ENCODE results near the gene ADGRL2.
A peak's percentile ranks its signal among the peaks of the same experiment; 100 is the strongest.

ADGRL2 gene

DNA sequence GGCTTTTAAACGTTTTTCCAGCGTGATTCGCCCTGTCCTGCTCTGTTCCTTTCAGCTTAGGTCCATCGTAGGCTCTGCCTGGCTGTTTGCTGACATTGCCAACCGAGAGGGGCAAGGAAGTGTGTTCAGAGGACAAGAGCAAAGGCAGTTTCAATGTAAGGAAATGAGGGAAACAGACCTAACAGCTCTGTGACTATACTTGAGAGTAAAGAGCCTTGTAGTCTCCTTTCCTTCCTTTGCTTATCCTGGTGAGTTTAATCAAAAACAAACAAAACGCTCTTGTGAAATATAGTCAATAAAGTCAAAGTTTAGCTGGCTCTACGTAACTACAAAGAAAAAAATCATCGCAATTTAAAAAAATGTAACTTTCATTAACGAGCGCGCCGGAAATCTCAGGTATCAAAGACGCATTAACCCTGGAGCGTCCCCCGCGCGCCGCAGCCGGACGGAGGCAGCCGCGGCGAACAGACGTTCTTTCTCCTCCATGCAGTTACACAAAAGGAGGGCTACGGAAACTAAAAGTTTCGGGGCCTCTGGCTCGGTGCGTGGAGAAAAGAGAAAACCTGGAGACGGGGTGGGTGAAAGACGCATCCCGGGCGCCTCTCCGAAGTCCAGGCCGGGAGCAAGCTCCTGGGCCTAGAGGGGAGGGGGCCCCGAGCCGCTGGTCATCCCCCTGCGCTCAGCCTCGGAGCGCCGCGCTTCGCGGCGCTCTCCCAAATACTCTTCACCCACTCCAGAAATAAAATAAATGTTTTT lies 617 bp upstream of the ADGRL2 start:
- H3K36me3 ChIP-seq (ENCODE audit: insufficient read depth, low read length) = no peaks in the 10 kb centered on the region

DNA sequence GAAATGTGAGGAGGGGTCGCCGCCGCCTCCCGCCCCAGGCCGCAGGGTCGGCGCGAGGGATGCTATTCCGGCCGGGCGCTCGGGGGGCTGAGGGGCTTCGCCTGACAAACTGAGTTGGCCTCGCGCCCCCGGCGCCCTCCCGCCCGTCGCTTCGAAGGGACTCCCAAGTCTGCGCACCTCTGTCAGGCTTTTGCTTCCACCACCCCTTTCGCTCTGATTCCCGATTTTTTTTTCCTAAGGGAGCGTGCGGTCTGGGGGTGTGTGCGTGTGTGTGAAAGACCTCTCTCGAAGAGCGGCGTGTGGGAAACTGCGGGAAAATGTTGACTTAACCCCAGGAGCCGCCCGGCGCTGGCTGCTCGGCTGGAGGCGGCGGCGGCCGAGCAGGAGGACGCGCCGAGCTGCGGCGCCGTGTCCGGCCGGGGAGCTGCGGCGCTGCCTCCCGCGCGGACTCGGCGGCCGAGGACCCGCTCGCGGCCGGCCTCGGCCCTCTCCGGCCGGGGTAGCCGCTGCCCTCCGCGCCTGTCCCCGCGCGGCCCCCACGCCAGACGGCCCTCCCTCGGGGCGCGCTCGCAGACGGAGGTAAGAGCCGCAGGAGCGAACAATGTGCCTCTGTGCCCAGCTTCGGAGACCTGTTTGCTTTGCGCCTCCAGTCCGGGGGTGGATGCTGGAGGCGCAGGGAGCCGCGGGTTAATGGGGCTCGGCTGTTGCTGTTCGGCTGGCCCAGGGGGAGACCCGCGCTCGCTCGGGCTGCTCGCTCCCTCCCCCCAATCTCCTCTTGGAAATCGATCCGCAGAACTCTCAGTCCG lies 1.1 kb downstream of the ADGRL2 start:
- Histone ChIP-seq H3K4me3 (ENCODE audit: low read length) (peak overlapping the region; percentile 85), H3K4me1 (ENCODE audit: insufficient read depth, low read length) (peaks cover 39% of the 10 kb centered on the region), H3K36me3 (ENCODE audit: insufficient read depth, low read length) (no peaks in the 10 kb centered on the region), H2AFZ (ENCODE audit: low read depth, low read length) (no peak overlapping the region), H3K27me3 (ENCODE audit: insufficient read depth, low read length) (no peaks in the 10 kb centered on the region), H3K9me3 (ENCODE audit: low read length) (no peaks in the 10 kb centered on the region)

More for the DNA sequence above, 617 bp upstream of the ADGRL2 start:
- Histone ChIP-seq H3K4me3 (ENCODE audit: low read length) (peak overlapping the region; percentile 85), H3K4me1 (ENCODE audit: insufficient read depth, low read length) (peaks cover 24% of the 10 kb centered on the region), H3K27me3 (ENCODE audit: insufficient read depth, low read length) (no peaks in the 10 kb centered on the region), H3K9me3 (ENCODE audit: low read length) (no peaks in the 10 kb centered on the region), H2AFZ (ENCODE audit: low read depth, low read length) (peak overlapping the region; percentile 68)

DNA sequence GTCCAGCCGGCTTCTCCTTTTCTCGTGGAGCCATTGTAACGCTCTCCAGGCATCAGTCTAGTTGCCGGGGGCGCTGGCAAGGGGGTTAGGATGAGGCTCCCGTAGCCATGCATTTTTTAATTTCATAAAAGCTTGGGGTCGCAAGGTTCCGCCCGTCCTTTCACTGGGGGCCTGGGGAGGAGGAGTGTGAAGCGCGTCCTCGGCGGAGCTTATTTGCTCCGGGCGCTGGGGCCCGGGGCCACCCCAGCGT lies 1.6 kb downstream of the ADGRL2 start:
- H3K27me3 ChIP-seq (ENCODE audit: insufficient read depth, low read length) = no peaks in the 10 kb centered on the region
- H3K9me3 ChIP-seq (ENCODE audit: low read length) = no peaks in the 10 kb centered on the region
- peak overlapping the region; percentile 85 for H3K4me3 ChIP-seq (ENCODE audit: low read length)
- no peaks in the 10 kb centered on the region for H3K36me3 ChIP-seq (ENCODE audit: insufficient read depth, low read length)
- peaks cover 39% of the 10 kb centered on the region for H3K4me1 ChIP-seq (ENCODE audit: insufficient read depth, low read length)
- no peak overlapping the region for H2AFZ ChIP-seq (ENCODE audit: low read depth, low read length)

DNA sequence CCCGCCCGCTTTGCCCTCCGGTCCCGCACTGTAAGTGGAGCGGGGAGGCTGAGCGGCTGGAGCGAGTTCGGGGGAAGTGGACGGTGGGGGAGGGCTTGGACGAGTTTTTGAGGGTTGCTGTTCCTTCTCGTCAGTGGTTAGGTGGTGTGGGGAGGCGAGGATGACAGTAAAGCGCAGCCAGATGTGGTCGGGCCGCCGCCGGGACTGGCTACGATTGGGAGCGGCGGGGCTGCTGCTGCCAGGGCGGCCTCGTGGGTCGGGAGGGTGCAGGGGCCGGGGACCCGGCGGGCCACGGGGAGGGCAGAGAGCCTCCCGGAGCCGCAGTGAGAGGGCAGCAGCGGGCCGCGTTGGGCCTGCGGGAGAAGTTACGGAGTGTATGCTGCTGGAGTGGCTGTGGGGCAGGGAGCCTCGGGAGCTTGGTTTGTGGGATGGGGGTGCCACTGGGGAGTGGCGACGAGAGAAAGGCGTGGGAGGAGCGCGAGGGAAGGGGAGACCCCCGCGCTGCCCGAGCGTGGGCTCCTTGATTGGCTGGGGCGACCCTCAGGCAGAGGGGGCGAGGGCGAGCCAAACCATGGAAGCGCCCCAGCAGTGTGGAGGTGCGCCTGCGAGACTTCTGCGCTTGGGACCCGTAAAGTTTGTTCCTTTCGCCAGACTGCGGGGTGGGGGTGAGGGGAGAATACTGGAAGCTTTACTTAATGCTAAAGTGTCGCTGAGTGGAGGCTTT lies 2.1 kb downstream of the ADGRL2 start:
- Histone ChIP-seq H2AFZ (ENCODE audit: low read depth, low read length) (no peak overlapping the region), H3K4me1 (ENCODE audit: insufficient read depth, low read length) (peaks cover 40% of the 10 kb centered on the region), H3K27me3 (ENCODE audit: insufficient read depth, low read length) (no peaks in the 10 kb centered on the region), H3K36me3 (ENCODE audit: insufficient read depth, low read length) (no peaks in the 10 kb centered on the region), H3K4me3 (ENCODE audit: low read length) (peak overlapping the region; percentile 85), H3K9me3 (ENCODE audit: low read length) (no peaks in the 10 kb centered on the region)

DNA sequence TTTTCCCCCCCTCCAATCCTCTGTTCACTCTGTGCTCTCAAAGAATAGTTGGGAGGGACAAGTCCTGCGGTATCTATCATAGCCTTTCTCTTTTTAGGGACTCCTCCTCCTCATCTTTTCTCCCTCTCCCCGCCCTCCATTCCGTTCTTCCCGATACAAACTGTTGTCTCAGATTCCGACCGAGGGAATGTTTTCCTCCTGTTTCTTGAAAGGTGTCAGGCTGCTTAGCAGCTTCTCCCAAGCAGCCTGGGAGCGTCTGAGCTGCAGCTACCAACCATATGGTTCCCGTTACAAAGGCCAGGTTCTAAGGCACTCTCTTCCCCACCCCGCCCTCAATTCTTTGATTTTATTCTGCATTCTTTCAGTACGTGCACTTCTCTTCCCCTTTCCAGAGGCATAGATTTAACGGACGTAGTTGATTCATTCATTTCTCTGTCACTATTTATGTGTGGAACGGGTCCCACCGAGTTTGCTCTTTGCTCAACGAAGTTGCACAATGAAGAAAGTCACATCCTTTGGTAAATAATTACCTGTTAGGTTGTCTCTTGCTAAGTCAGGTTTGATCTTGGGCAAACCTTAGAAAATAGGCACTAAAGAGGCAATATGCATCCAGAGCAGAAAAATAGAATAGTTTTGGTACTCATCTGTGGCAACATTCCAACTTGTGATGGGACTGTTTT lies 2.8 kb downstream of the ADGRL2 start:
- Histone ChIP-seq H3K9me3 (ENCODE audit: low read length) (no peaks in the 10 kb centered on the region), H3K4me1 (ENCODE audit: insufficient read depth, low read length) (peaks cover 40% of the 10 kb centered on the region), H2AFZ (ENCODE audit: low read depth, low read length) (no peak overlapping the region), H3K4me3 (ENCODE audit: low read length) (peak overlapping the region; percentile 85), H3K27me3 (ENCODE audit: insufficient read depth, low read length) (no peaks in the 10 kb centered on the region), H3K36me3 (ENCODE audit: insufficient read depth, low read length) (no peaks in the 10 kb centered on the region)

DNA sequence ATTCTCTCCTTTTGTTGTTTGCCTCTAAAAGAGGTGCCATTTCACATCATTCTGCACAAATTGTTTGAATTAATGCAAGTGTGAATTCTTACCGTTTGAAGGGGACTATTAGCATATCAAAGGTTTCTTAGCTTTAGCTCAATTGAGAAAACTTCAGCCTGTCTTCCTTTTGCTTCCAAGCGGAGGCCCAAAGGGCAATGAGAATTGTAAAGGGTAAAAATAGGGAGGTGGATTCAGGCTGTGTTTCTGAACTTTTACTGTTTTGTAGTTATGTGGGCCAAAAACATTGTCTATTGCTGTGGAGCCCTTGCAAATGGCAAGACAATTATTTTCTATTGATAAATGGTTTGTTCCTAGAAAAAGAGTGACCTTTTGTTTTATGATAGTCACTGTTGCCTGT lies 3.6 kb downstream of the ADGRL2 start:
- Histone ChIP-seq H3K36me3 (ENCODE audit: insufficient read depth, low read length) (no peaks in the 10 kb centered on the region), H3K27me3 (ENCODE audit: insufficient read depth, low read length) (no peaks in the 10 kb centered on the region), H3K9me3 (ENCODE audit: low read length) (no peaks in the 10 kb centered on the region), H3K4me1 (ENCODE audit: insufficient read depth, low read length) (peaks cover 40% of the 10 kb centered on the region), H2AFZ (ENCODE audit: low read depth, low read length) (no peak overlapping the region), H3K4me3 (ENCODE audit: low read length) (peak overlapping the region; percentile 85)

DNA sequence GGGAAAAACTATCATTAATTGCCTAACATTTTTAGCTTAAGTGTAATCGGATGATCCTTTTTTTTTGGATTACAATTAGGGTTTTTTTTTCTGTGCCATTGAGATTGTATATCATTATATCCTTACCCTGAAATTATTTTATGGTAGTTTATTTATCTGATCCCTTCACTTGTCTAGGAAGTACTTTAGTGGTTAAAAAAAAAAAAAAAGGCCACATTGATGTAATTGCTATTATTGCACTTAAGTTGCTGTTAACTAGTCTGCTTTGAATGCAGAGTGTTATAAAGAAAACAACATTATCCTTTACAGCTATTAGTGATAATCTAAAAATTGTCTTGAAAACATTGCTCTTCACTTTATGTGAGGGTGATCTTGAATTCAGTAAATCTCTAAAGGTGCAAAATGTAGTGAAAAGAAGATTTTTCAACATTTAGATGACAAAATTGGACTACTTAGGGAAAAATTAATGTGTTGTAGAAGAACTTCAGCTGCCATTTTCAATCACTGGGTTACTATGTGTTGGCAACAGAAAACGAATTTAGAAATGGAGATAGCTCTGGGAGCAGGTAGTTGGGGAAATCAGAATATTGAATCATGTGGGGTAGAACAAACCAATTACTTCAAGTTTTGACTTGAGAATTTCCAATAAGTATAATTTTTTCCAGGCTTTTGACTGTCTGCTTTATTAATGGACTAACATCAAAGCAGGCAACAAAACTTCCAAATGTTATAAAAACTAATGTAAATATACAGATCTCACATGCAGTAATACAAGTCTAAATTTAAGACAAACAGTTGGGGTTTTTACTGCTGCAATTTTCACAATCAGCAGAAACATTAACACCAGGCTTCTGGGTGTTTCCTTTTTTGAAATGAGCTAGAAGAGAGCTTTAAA lies 5.0 kb downstream of the ADGRL2 start:
- Histone ChIP-seq H2AFZ (ENCODE audit: low read depth, low read length) (no peak overlapping the region), H3K4me1 (ENCODE audit: insufficient read depth, low read length) (peaks cover 53% of the 10 kb centered on the region), H3K27me3 (ENCODE audit: insufficient read depth, low read length) (no peaks in the 10 kb centered on the region), H3K4me3 (ENCODE audit: low read length) (peak overlapping the region; percentile 85), H3K9me3 (ENCODE audit: low read length) (no peaks in the 10 kb centered on the region), H3K36me3 (ENCODE audit: insufficient read depth, low read length) (peaks cover 6% of the 10 kb centered on the region)

DNA sequence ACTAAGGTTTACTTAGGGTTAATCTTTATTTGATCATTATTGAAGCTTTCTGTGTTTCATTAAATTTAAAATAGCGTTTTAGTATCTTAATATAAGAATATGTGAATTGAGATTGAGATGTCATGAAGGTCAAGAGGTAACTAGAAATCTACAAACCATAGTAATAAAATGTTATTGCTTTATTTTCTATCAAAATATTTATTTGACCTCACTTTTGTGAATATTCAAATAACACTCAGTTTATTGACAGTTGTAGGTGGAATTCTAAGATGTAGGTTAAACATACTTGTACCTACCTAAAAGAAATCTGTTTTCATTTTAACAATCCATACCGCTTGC lies 5.7 kb downstream of the ADGRL2 start:
- Histone ChIP-seq H3K9me3 (ENCODE audit: low read length) (no peaks in the 10 kb centered on the region), H3K4me3 (ENCODE audit: low read length) (peak overlapping the region; percentile 85), H3K27me3 (ENCODE audit: insufficient read depth, low read length) (no peaks in the 10 kb centered on the region), H3K36me3 (ENCODE audit: insufficient read depth, low read length) (peaks cover 12% of the 10 kb centered on the region), H3K4me1 (ENCODE audit: insufficient read depth, low read length) (peaks cover 56% of the 10 kb centered on the region), H2AFZ (ENCODE audit: low read depth, low read length) (no peak overlapping the region)

DNA sequence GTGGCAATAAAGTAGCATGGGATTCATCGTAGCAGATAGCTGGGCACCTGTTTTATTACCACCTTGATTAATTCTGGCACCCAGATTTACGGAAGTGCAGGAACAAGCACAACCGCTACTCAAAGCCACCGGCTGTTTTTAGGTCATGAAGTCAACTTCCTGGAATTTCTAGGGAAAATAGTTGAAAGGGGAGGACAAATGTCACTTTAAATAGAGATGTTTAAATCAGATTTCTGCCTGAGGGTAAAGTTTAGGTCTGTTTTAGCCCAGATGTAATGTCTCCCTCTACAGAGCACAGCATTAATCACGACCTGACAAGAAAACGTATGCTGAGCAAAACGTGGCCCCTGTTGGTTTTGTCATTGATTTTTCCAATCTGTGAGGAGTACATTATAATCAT lies 8.0 kb downstream of the ADGRL2 start:
- H3K4me3 ChIP-seq (ENCODE audit: low read length) = peak overlapping the region; percentile 15

DNA sequence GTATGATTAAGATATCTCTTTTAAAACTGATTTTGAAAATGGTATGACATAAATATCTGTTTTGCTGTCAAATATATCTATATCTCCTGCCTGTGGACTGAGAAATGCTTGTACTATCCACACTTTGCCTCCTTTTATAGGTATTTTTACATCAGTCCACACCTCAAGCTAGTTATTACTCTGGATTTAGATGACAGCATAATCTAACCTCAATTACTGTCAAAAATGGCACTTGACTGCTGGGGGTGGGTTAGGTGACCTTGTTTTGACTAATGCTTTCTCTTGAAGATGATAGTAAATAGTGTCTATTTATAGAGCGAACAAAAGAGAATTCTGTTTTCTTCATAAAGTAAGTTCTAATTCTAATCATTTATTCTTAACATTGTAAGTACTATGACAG lies 9.1 kb downstream of the ADGRL2 start:
- no peaks in the 10 kb centered on the region for H3K27me3 ChIP-seq (ENCODE audit: insufficient read depth, low read length)
- H3K4me3 ChIP-seq (ENCODE audit: low read length) = no peak overlapping the region
- H3K36me3 ChIP-seq (ENCODE audit: insufficient read depth, low read length) = peaks cover 13% of the 10 kb centered on the region
- H2AFZ ChIP-seq (ENCODE audit: low read depth, low read length) = no peak overlapping the region
- H3K9me3 ChIP-seq (ENCODE audit: low read length) = no peaks in the 10 kb centered on the region
- H3K4me1 ChIP-seq (ENCODE audit: insufficient read depth, low read length) = peaks cover 59% of the 10 kb centered on the region

More for the DNA sequence above, 8.0 kb downstream of the ADGRL2 start:
- peaks cover 13% of the 10 kb centered on the region for H3K36me3 ChIP-seq (ENCODE audit: insufficient read depth, low read length)
- H3K27me3 ChIP-seq (ENCODE audit: insufficient read depth, low read length) = no peaks in the 10 kb centered on the region
- H2AFZ ChIP-seq (ENCODE audit: low read depth, low read length) = no peak overlapping the region
- no peaks in the 10 kb centered on the region for H3K9me3 ChIP-seq (ENCODE audit: low read length)
- H3K4me1 ChIP-seq (ENCODE audit: insufficient read depth, low read length) = peaks cover 59% of the 10 kb centered on the region

DNA sequence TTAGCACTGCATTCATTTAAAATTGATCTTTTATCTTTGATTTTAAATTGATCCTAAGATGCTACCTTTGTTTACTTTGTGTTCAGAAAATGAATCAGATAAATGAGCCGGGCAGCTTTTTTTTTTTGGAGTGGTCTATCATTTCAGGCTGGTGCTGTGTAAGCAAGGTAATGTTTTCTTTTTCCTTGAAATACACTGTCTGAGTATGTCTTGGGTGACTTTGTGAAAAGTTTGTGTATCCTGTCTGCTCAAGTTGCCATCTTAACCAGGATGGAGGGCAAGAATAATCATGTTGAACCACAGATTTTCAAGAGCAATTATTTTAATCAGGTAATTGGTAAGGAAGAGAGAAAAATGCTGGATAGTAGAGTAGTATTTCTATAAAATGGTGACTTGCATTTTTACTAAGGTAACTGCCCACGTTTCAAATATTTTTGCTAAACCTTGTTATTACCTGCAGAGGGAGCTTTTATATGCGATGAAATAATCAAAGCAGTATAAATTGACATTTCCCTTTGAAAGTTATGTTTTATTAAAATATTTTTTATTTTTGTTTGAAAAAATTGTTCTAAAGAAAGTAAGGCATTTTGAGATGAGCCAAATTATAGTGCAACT lies 11.1 kb downstream of the ADGRL2 start:
- Histone ChIP-seq H2AFZ (ENCODE audit: low read depth, low read length) (no peak overlapping the region), H3K4me1 (ENCODE audit: insufficient read depth, low read length) (peaks cover 44% of the 10 kb centered on the region), H3K9me3 (ENCODE audit: low read length) (no peaks in the 10 kb centered on the region)

DNA sequence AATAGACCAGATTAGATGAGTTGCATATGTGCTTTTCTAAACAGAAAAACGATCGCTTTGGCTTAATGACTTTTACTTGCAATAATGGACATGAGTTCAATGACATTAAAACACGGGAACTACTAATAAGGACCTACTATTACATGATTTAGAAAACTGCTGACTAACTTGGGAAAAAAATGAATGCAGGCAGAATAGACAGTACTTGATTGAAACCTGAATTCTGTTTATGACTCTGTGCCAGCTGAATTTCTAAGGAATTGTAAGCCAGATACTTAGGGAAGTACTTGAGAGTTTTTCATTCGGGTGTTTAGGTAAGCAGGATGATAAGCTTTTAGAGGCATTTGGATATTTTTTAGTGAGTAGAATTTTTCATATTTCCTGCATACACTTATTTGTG lies 12.0 kb downstream of the ADGRL2 start:
- no peak overlapping the region for H3K4me3 ChIP-seq (ENCODE audit: low read length)
- H3K36me3 ChIP-seq (ENCODE audit: insufficient read depth, low read length) = peaks cover 17% of the 10 kb centered on the region
- H3K9me3 ChIP-seq (ENCODE audit: low read length) = no peaks in the 10 kb centered on the region
- no peak overlapping the region for H2AFZ ChIP-seq (ENCODE audit: low read depth, low read length)
- H3K27me3 ChIP-seq (ENCODE audit: insufficient read depth, low read length) = no peaks in the 10 kb centered on the region
- peaks cover 37% of the 10 kb centered on the region for H3K4me1 ChIP-seq (ENCODE audit: insufficient read depth, low read length)

More for the DNA sequence above, 11.1 kb downstream of the ADGRL2 start:
- Histone ChIP-seq H3K4me3 (ENCODE audit: low read length) (no peak overlapping the region), H3K36me3 (ENCODE audit: insufficient read depth, low read length) (peaks cover 15% of the 10 kb centered on the region), H3K27me3 (ENCODE audit: insufficient read depth, low read length) (no peaks in the 10 kb centered on the region)
